ENCODE results near the gene CHML.

GRCh38 chr1:241642593-241642944 is 2.4 kb upstream of the CHML start:
- TF ChIP-seq CTCF (IDR thresholded peaks at IDR 0.05) = no peak
- TF ChIP-seq POLR2A (IDR thresholded peaks at IDR 0.05) = no peak
- no peak for TF ChIP-seq POLR2AphosphoS5 (IDR thresholded peaks at IDR 0.05)
- no peak for TF ChIP-seq EP300 (IDR thresholded peaks at IDR 0.05)

Data from sigmoid colon (tissue), 4 donors.